ENCODE measurements around the gene SPP1. TPM values are rescaled to one million over a fixed set of nuclear protein-coding genes. Genes with fewer than 3 reads are reported as not detected.

SPP1 gene
- total and polyA plus RNA-seq, 7 donors: 3.0 to 47.8 (median 30.4) TPM

GRCh38 chr4:88027611-88028608, 52.4 kb downstream of the SPP1 start:
- WGBS, 2 donors: 59 to 64% methylated on average over 4 of the region's 4 CpGs
- H3K27ac ChIP-seq: peak overlapping the region in 1 of 4 donors; percentile 40
- peaks cover 4 to 46% (median 14%) of the 10 kb centered on the region in 4 donors for H3K36me3 ChIP-seq
- peaks cover 0 to 20% (median 14%) of the 10 kb centered on the region in 4 donors for H3K4me1 ChIP-seq
- H3K27me3 ChIP-seq: no peaks in the 10 kb centered on the region
- no peak for DNase-seq
- intact Hi-C loops (cut with DNase I): no loop called here
- TF ChIP-seq POLR2AphosphoS5 (IDR thresholded peaks at IDR 0.05): peak in 1 of 4 donors; percentile 19
- TF ChIP-seq POLR2A (IDR thresholded peaks at IDR 0.05): no peak
- H3K9me3 ChIP-seq: no peaks in the 10 kb centered on the region
- no peak overlapping the region for H3K4me3 ChIP-seq

GRCh38 chr4:88028946-88029345, 53.4 kb downstream of the SPP1 start:
- WGBS, 2 donors: 78 to 84% methylated on average over 3 of the region's 3 CpGs
- TF ChIP-seq POLR2AphosphoS5 (IDR thresholded peaks at IDR 0.05): no peak
- TF ChIP-seq CTCF (IDR thresholded peaks at IDR 0.05): no peak
- no peak for TF ChIP-seq POLR2A (IDR thresholded peaks at IDR 0.05)
- TF ChIP-seq EP300 (IDR thresholded peaks at IDR 0.05): no peak
- intact Hi-C loops (cut with DNase I): no loop called here
- Histone ChIP-seq H3K27ac (no peak overlapping the region), H3K9me3 (no peaks in the 10 kb centered on the region), H3K4me3 (no peak overlapping the region), H3K4me1 (peaks cover 0 to 13% (median 9%) of the 10 kb centered on the region in 4 donors), H3K36me3 (peaks cover 4 to 53% (median 14%) of the 10 kb centered on the region in 4 donors), H3K27me3 (no peaks in the 10 kb centered on the region)
- DNase-seq: no peak

- 90 to 96% methylated on average over 3 of the region's 3 CpGs for WGBS, 2 donors
- H3K36me3 ChIP-seq: peaks cover 4 to 53% (median 14%) of the 10 kb centered on the region in 4 donors
- no peak overlapping the region for H3K27ac ChIP-seq
Measured at GRCh38 chr4:88029556-88029955, 54.0 kb downstream of the SPP1 start.

GRCh38 chr4:88030565-88031310, 55.2 kb downstream of the SPP1 start:
- no peaks in the 10 kb centered on the region for H3K9me3 ChIP-seq
- no peak for TF ChIP-seq CTCF (IDR thresholded peaks at IDR 0.05)
- TF ChIP-seq POLR2AphosphoS5 (IDR thresholded peaks at IDR 0.05): no peak
- no peak for TF ChIP-seq EP300 (IDR thresholded peaks at IDR 0.05)
- TF ChIP-seq POLR2A (IDR thresholded peaks at IDR 0.05): no peak
- DNase-seq: no peak
- H3K4me3 ChIP-seq: no peak overlapping the region
- peaks cover 4 to 52% (median 14%) of the 10 kb centered on the region in 4 donors for H3K36me3 ChIP-seq
- H3K4me1 ChIP-seq: peaks cover 0 to 12% (median 9%) of the 10 kb centered on the region in 4 donors
- H3K27ac ChIP-seq: no peak overlapping the region
- 85 to 88% methylated on average over 12 of the region's 12 CpGs for WGBS, 2 donors
- H3K27me3 ChIP-seq: no peaks in the 10 kb centered on the region
- intact Hi-C loops (cut with DNase I): loop anchor here (5.0 kb wide), 1 partner anchor 182 kb away; no protein-coding TSS in a partner anchor

More at GRCh38 chr4:88029556-88029955, 54.0 kb downstream of the SPP1 start:
- Histone ChIP-seq H3K9me3 (no peaks in the 10 kb centered on the region), H3K27me3 (no peaks in the 10 kb centered on the region), H3K4me1 (peaks cover 0 to 12% (median 9%) of the 10 kb centered on the region in 4 donors), H3K4me3 (no peak overlapping the region)
- DNase-seq: no peak
- intact Hi-C loops (cut with DNase I): no loop called here
- TF ChIP-seq POLR2AphosphoS5 (IDR thresholded peaks at IDR 0.05) (no peak), CTCF (IDR thresholded peaks at IDR 0.05) (no peak), POLR2A (IDR thresholded peaks at IDR 0.05) (no peak), EP300 (IDR thresholded peaks at IDR 0.05) (no peak)

Small RNA genes lying within 50 kb of the gene (small RNA-seq; reads per million reads assigned to genes)
- 0 reads per million in 3 donors for gene RNU1-36P

Other genes with a start within 250 kb of the SPP1 start
- not detected for gene IBSP, start 176.2 kb upstream of the SPP1 start, total RNA-seq
- gene IBSP, start 176.2 kb upstream of the SPP1 start, polyA plus RNA-seq: not detected
- gene MEPE, start 142.7 kb upstream of the SPP1 start, total RNA-seq: not detected
- gene MEPE, start 142.7 kb upstream of the SPP1 start, polyA plus RNA-seq: not detected
- 100 to 1,000 TPM in 2 of 4 donors, 10 to 100 TPM in 2; 67.6 to 123 (median 101) TPM for gene PKD2, start 31.9 kb downstream of the SPP1 start, total RNA-seq
- gene PKD2, start 31.9 kb downstream of the SPP1 start, polyA plus RNA-seq: 1 to 10 TPM; 1.4 to 7.3 (median 4.2) TPM
- gene ABCG2, start 182.9 kb downstream of the SPP1 start, total RNA-seq: 1 to 10 TPM; 1.1 to 2.9 (median 2.0) TPM
- 10 to 100 TPM; 13.2 to 36.5 (median 15.7) TPM for gene ABCG2, start 182.9 kb downstream of the SPP1 start, polyA plus RNA-seq

Measured in sigmoid colon (tissue), 7 donors.